ENCODE results near the gene COBL.
"Not testable (repeated sequence)": the region's sequence is repeated elsewhere in the genome, so short reads cannot be mapped to it uniquely, and the experiment has no call there.

Gene COBL

GRCh38 chr7:51011710-51012350 lies 304.8 kb downstream of the COBL start:
- no peak overlapping the region for H3K27ac ChIP-seq (ENCODE audit: low read depth, low read length, severe bottlenecking)
- H3K36me3 ChIP-seq (ENCODE audit: control insufficient read depth, insufficient read depth, low read length) = no peaks in the 10 kb centered on the region
- H3K9me3 ChIP-seq (ENCODE audit: control insufficient read depth, low read length) = no peaks in the 10 kb centered on the region
- 83 to 94% methylated on average over 5 to 6 of the region's 7 CpGs for WGBS, 2 experiments (ENCODE audit: insufficient coverage in 2 of 2)
- no peaks in the 10 kb centered on the region for H3K4me1 ChIP-seq (ENCODE audit: control insufficient read depth, insufficient read depth, low read length, poor library complexity, severe bottlenecking)
- no peak overlapping the region for H3K4me3 ChIP-seq (ENCODE audit: extremely low read depth, insufficient read depth, low read length, poor library complexity, severe bottlenecking)

- H3K27ac ChIP-seq (ENCODE audit: low read depth, low read length, severe bottlenecking) = no peak overlapping the region
- H3K4me1 ChIP-seq (ENCODE audit: control insufficient read depth, insufficient read depth, low read length, poor library complexity, severe bottlenecking) = no peaks in the 10 kb centered on the region
- 94 to 96% methylated on average over 6 to 7 of the region's 7 CpGs for WGBS, 2 experiments (ENCODE audit: insufficient coverage in 2 of 2)
- H3K4me3 ChIP-seq (ENCODE audit: extremely low read depth, insufficient read depth, low read length, poor library complexity, severe bottlenecking) = no peak overlapping the region
- no peaks in the 10 kb centered on the region for H3K36me3 ChIP-seq (ENCODE audit: control insufficient read depth, insufficient read depth, low read length)
- no peaks in the 10 kb centered on the region for H3K9me3 ChIP-seq (ENCODE audit: control insufficient read depth, low read length)
These were observed 306.1 kb downstream of the COBL start for GRCh38 chr7:51010534-51010933.

GRCh38 chr7:51009716-51010496 lies 306.7 kb downstream of the COBL start:
- no peaks in the 10 kb centered on the region for H3K36me3 ChIP-seq (ENCODE audit: control insufficient read depth, insufficient read depth, low read length)
- no peaks in the 10 kb centered on the region for H3K9me3 ChIP-seq (ENCODE audit: control insufficient read depth, low read length)
- H3K4me1 ChIP-seq (ENCODE audit: control insufficient read depth, insufficient read depth, low read length, poor library complexity, severe bottlenecking) = no peaks in the 10 kb centered on the region
- WGBS, 2 experiments (ENCODE audit: insufficient coverage in 2 of 2) = 72 to 75% methylated on average over 13 of the region's 17 CpGs
- no peak overlapping the region for H3K27ac ChIP-seq (ENCODE audit: low read depth, low read length, severe bottlenecking)
- no peak overlapping the region for H3K4me3 ChIP-seq (ENCODE audit: extremely low read depth, insufficient read depth, low read length, poor library complexity, severe bottlenecking)

GRCh38 chr7:51007551-51008505 lies 308.8 kb downstream of the COBL start:
- Histone ChIP-seq H3K4me3 (ENCODE audit: extremely low read depth, insufficient read depth, low read length, poor library complexity, severe bottlenecking) (no peak overlapping the region), H3K9me3 (ENCODE audit: control insufficient read depth, low read length) (no peaks in the 10 kb centered on the region), H3K36me3 (ENCODE audit: control insufficient read depth, insufficient read depth, low read length) (no peaks in the 10 kb centered on the region), H3K27ac (ENCODE audit: low read depth, low read length, severe bottlenecking) (no peak overlapping the region), H3K4me1 (ENCODE audit: control insufficient read depth, insufficient read depth, low read length, poor library complexity, severe bottlenecking) (no peaks in the 10 kb centered on the region)
- 95% methylated on average over 19 to 21 of the region's 21 CpGs for WGBS, 2 experiments (ENCODE audit: insufficient coverage in 2 of 2)

GRCh38 chr7:51006483-51007235 lies 309.9 kb downstream of the COBL start:
- H3K36me3 ChIP-seq (ENCODE audit: control insufficient read depth, insufficient read depth, low read length) = no peaks in the 10 kb centered on the region
- no peaks in the 10 kb centered on the region for H3K9me3 ChIP-seq (ENCODE audit: control insufficient read depth, low read length)
- H3K27ac ChIP-seq (ENCODE audit: low read depth, low read length, severe bottlenecking) = no peak overlapping the region
- H3K4me1 ChIP-seq (ENCODE audit: control insufficient read depth, insufficient read depth, low read length, poor library complexity, severe bottlenecking) = no peaks in the 10 kb centered on the region
- H3K4me3 ChIP-seq (ENCODE audit: extremely low read depth, insufficient read depth, low read length, poor library complexity, severe bottlenecking) = no peak overlapping the region
- WGBS, 2 experiments (ENCODE audit: insufficient coverage in 2 of 2) = 94 to 96% methylated on average over 2 of the region's 3 CpGs

GRCh38 chr7:51005074-51005473 lies 311.5 kb downstream of the COBL start:
- H3K36me3 ChIP-seq (ENCODE audit: control insufficient read depth, insufficient read depth, low read length) = no peaks in the 10 kb centered on the region
- 81 to 85% methylated on average over 2 of the region's 2 CpGs for WGBS, 2 experiments (ENCODE audit: insufficient coverage in 2 of 2)
- H3K27ac ChIP-seq (ENCODE audit: low read depth, low read length, severe bottlenecking) = no peak overlapping the region
- no peaks in the 10 kb centered on the region for H3K4me1 ChIP-seq (ENCODE audit: control insufficient read depth, insufficient read depth, low read length, poor library complexity, severe bottlenecking)
- no peak overlapping the region for H3K4me3 ChIP-seq (ENCODE audit: extremely low read depth, insufficient read depth, low read length, poor library complexity, severe bottlenecking)
- no peaks in the 10 kb centered on the region for H3K9me3 ChIP-seq (ENCODE audit: control insufficient read depth, low read length)

- no peaks in the 10 kb centered on the region for H3K9me3 ChIP-seq (ENCODE audit: control insufficient read depth, low read length)
- no peaks in the 10 kb centered on the region for H3K36me3 ChIP-seq (ENCODE audit: control insufficient read depth, insufficient read depth, low read length)
- H3K4me1 ChIP-seq (ENCODE audit: control insufficient read depth, insufficient read depth, low read length, poor library complexity, severe bottlenecking) = no peaks in the 10 kb centered on the region
- no peak overlapping the region for H3K27ac ChIP-seq (ENCODE audit: low read depth, low read length, severe bottlenecking)
- 91 to 96% methylated on average over 1 to 2 of the region's 3 CpGs for WGBS, 2 experiments (ENCODE audit: insufficient coverage in 2 of 2)
- H3K4me3 ChIP-seq (ENCODE audit: extremely low read depth, insufficient read depth, low read length, poor library complexity, severe bottlenecking) = no peak overlapping the region
These were observed 315.7 kb downstream of the COBL start for GRCh38 chr7:51000956-51001355.

GRCh38 chr7:50994753-50995319 lies 321.8 kb downstream of the COBL start:
- H3K4me1 ChIP-seq (ENCODE audit: control insufficient read depth, insufficient read depth, low read length, poor library complexity, severe bottlenecking) = no peaks in the 10 kb centered on the region
- WGBS, 2 experiments (ENCODE audit: insufficient coverage in 2 of 2) = 90 to 95% methylated on average over 3 to 4 of the region's 5 CpGs
- no peak overlapping the region for H3K4me3 ChIP-seq (ENCODE audit: extremely low read depth, insufficient read depth, low read length, poor library complexity, severe bottlenecking)
- no peak overlapping the region for H3K27ac ChIP-seq (ENCODE audit: low read depth, low read length, severe bottlenecking)
- H3K36me3 ChIP-seq (ENCODE audit: control insufficient read depth, insufficient read depth, low read length) = no peaks in the 10 kb centered on the region
- no peaks in the 10 kb centered on the region for H3K9me3 ChIP-seq (ENCODE audit: control insufficient read depth, low read length)

GRCh38 chr7:50990214-50990613 lies 326.4 kb downstream of the COBL start:
- not testable (repeated sequence) for H3K4me3 ChIP-seq (ENCODE audit: extremely low read depth, insufficient read depth, low read length, poor library complexity, severe bottlenecking); H3K27ac ChIP-seq (ENCODE audit: low read depth, low read length, severe bottlenecking); H3K4me1 ChIP-seq (ENCODE audit: control insufficient read depth, insufficient read depth, low read length, poor library complexity, severe bottlenecking); H3K36me3 ChIP-seq (ENCODE audit: control insufficient read depth, insufficient read depth, low read length); H3K9me3 ChIP-seq (ENCODE audit: control insufficient read depth, low read length)
- WGBS, 2 experiments (ENCODE audit: insufficient coverage in 2 of 2) = no CpG with 5 or more reads among the region's 1 CpG

- Histone ChIP-seq H3K27ac (ENCODE audit: low read depth, low read length, severe bottlenecking) (no peak overlapping the region), H3K4me1 (ENCODE audit: control insufficient read depth, insufficient read depth, low read length, poor library complexity, severe bottlenecking) (no peaks in the 10 kb centered on the region), H3K36me3 (ENCODE audit: control insufficient read depth, insufficient read depth, low read length) (no peaks in the 10 kb centered on the region), H3K4me3 (ENCODE audit: extremely low read depth, insufficient read depth, low read length, poor library complexity, severe bottlenecking) (no peak overlapping the region), H3K9me3 (ENCODE audit: control insufficient read depth, low read length) (no peaks in the 10 kb centered on the region)
- WGBS, 2 experiments (ENCODE audit: insufficient coverage in 2 of 2) = no CpG with 5 or more reads among the region's 1 CpG
These were observed 327.6 kb downstream of the COBL start for GRCh38 chr7:50988988-50989387.
